DND-41 (cell line): ENCODE measurements around the gene TMEFF1.

ENCODE experiments used
- ATAC-seq: fragments of 200-7000 bp; cut with Tn5 transposase; 3 replicates; pipeline ENCODE4 v1.9.1; 2021; ENCODE audit warnings: low read depth; ENCODE audit not compliant: insufficient read depth
- DNase-seq: peaks from one replicate; pipeline ENCODE4 v3.0.0-alpha.2; 2020
- H2AFZ ChIP-seq: 2 replicates; pipeline ENCODE4 v1.6.0; 2012; ENCODE audit warnings: low read depth, low read length
- H3K27ac ChIP-seq: 2 replicates; pipeline ENCODE4 v1.5.1; 2012; ENCODE audit warnings: low read length, inconsistent platforms
- H3K27me3 ChIP-seq: fragments of 200-600 bp; sonication (generic); 2 replicates; pipeline ENCODE4 v1.6.0; 2012; ENCODE audit warnings: low read length, mild to moderate bottlenecking, inconsistent platforms; ENCODE audit not compliant: insufficient read depth, poor library complexity
- H3K36me3 ChIP-seq: 2 replicates; pipeline ENCODE4 v1.5.1; 2012; ENCODE audit warnings: low read length, inconsistent platforms; ENCODE audit not compliant: insufficient read depth
- H3K4me1 ChIP-seq: 2 replicates; pipeline ENCODE4 v1.5.1; 2012; ENCODE audit warnings: mild to moderate bottlenecking, low read length; ENCODE audit not compliant: insufficient read depth
- H3K4me2 ChIP-seq: 2 replicates; pipeline ENCODE4 v1.6.0; 2012; ENCODE audit warnings: mild to moderate bottlenecking, moderate library complexity, low read length, inconsistent platforms; ENCODE audit not compliant: insufficient read depth
- H3K4me3 ChIP-seq, 2 experiments: fragments of 200-600 bp in 1 of 2; shearing (Covaris generic) in 1 of 2; 2 replicates each; pipeline ENCODE4 v1.5.1; 2012 to 2016; ENCODE audit warnings: inconsistent platforms in 2 of 2, low read length in 2 of 2, mild to moderate bottlenecking in 2 of 2, low read depth in 1 of 2, moderate library complexity in 1 of 2
- H3K79me2 ChIP-seq: 2 replicates; pipeline ENCODE4 v1.6.0; 2012; ENCODE audit warnings: low read length, inconsistent platforms; ENCODE audit not compliant: insufficient read depth
- H3K9ac ChIP-seq: 2 replicates; pipeline ENCODE4 v1.6.0; 2012; ENCODE audit warnings: low read depth, mild to moderate bottlenecking, inconsistent platforms, low read length, moderate library complexity
- H3K9me3 ChIP-seq: 2 replicates; pipeline ENCODE4 v1.5.1; 2012; ENCODE audit warnings: low read length, moderate library complexity, mild to moderate bottlenecking, inconsistent platforms; ENCODE audit not compliant: insufficient read depth, severe bottlenecking
- H4K20me1 ChIP-seq: 2 replicates; pipeline ENCODE4 v1.6.0; 2012; ENCODE audit warnings: low read length; ENCODE audit not compliant: insufficient read depth
- CTCF ChIP-seq: IDR thresholded peaks from 2 replicates; pipeline ENCODE4 v1.5.1; 2012; ENCODE audit warnings: borderline replicate concordance, low read length, moderate library complexity, mild to moderate bottlenecking; ENCODE audit not compliant: poor library complexity, severe bottlenecking; ENCODE audit errors: extremely low read depth
- EZH2 ChIP-seq: IDR thresholded peaks from 3 replicates; pipeline ENCODE4 v1.6.1; 2012; ENCODE audit warnings: borderline replicate concordance, low read depth, mild to moderate bottlenecking, moderate library complexity, low read length, inconsistent platforms; ENCODE audit not compliant: severe bottlenecking

Gene TMEFF1

DNA sequence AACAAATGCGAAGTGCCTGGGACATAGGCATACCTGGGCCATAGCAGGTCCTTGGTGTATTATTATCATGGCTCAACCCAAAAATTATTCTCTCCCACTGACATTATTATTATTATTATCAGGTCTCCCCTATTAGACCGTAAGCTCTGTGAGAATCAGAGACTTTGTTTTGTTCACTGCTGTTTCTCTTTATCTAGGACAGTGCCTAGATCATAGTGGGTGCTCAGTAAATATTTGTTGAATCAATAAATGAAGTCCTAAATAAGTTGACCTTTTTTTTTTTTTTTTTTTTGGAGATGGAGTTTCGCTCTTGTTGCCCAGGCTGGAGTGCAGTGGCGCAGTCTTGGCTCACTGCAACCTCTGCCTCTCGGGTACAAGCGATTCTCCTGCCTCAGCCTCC, 4.9 kb upstream of the TMEFF1 start:
- peaks cover 3% of the 10 kb centered on the region for H3K27me3 ChIP-seq
- ATAC-seq, result no peak
- no peak for DNase-seq
- H3K4me2 ChIP-seq, result no peak overlapping the region
- no peak for TF ChIP-seq EZH2
- TF ChIP-seq CTCF, result no peak
- no peak overlapping the region for H3K9ac ChIP-seq
- H3K4me3 ChIP-seq, result no peak overlapping the region
- H3K9me3 ChIP-seq, result no peaks in the 10 kb centered on the region
- H3K4me1 ChIP-seq, result no peaks in the 10 kb centered on the region
- H3K36me3 ChIP-seq, result no peaks in the 10 kb centered on the region
- no peak overlapping the region for H2AFZ ChIP-seq
- no peaks in the 10 kb centered on the region for H3K79me2 ChIP-seq
- H3K27ac ChIP-seq, result no peak overlapping the region
- H4K20me1 ChIP-seq, result no peaks in the 10 kb centered on the region

DNA sequence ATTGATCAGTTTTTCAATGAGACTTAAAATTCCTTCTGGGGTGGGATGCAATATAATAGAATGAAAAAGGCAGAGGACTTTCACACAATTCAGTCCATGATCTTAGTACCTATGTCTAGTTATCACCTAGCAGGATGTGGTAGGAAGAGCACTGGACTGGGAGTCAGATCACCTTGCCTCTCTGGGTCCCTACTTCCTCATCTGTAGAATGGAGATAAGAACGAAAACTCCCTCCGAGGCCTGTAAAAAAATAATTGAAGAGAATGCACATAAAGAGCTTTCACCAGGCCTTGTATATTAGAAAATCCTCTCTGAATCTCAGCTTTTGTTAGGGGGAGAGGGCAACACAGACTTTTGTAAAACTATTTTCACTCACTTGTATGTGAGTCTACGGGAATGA, 681 bp upstream of the TMEFF1 start:
- Histone ChIP-seq H2AFZ (no peak overlapping the region), H3K4me3 (no peak overlapping the region), H3K4me2 (no peak overlapping the region), H3K79me2 (no peaks in the 10 kb centered on the region), H3K27ac (no peak overlapping the region), H3K27me3 (peaks cover 3% of the 10 kb centered on the region), H3K9ac (no peak overlapping the region), H3K36me3 (no peaks in the 10 kb centered on the region), H3K9me3 (no peaks in the 10 kb centered on the region), H4K20me1 (no peaks in the 10 kb centered on the region), H3K4me1 (no peaks in the 10 kb centered on the region)
- no peak for ATAC-seq
- no peak for TF ChIP-seq EZH2
- no peak for TF ChIP-seq CTCF
- DNase-seq, result no peak

GRCh38 chr9:100473276-100474081, 530 bp downstream of the TMEFF1 start:
- no peak; the same call in 2 of the 3 replicates for ATAC-seq

More at GRCh38 chr9:100473276-100474081, 530 bp downstream of the TMEFF1 start:
- Histone ChIP-seq H3K9ac (no peak overlapping the region), H3K27ac (no peak overlapping the region), H3K27me3 (peaks cover 3% of the 10 kb centered on the region), H3K4me3 (no peak overlapping the region), H3K4me2 (no peak overlapping the region), H3K9me3 (no peaks in the 10 kb centered on the region), H3K36me3 (no peaks in the 10 kb centered on the region), H4K20me1 (no peaks in the 10 kb centered on the region), H2AFZ (no peak overlapping the region), H3K4me1 (no peaks in the 10 kb centered on the region), H3K79me2 (no peaks in the 10 kb centered on the region)
- DNase-seq, result no peak
- TF ChIP-seq CTCF, result no peak
- TF ChIP-seq EZH2, result no peak
